Fibroblast of lung (primary cell): ENCODE results near the gene UNC13B.

ENCODE experiments used
- EZH2 ChIP-seq: IDR thresholded peaks from 2 replicates; pipeline ENCODE4 v1.5.1; 2012; ENCODE audit warnings: low read length, control low read depth, mild to moderate bottlenecking; ENCODE audit errors: missing control alignments
- TF ChIP-seq, protein P1 (sequence below), 2 donors: IDR thresholded peaks in 1 of 2; conservative IDR thresholded peaks in 1 of 2; 1 replicate in 1 of 2; 2 replicates in 1 of 2; pipeline ENCODE4 v1.5.1; 2011 to 2012; ENCODE audit warnings: low read length in 2 of 2, control low read depth in 1 of 2, inconsistent platforms in 1 of 2, low read depth in 1 of 2, mild to moderate bottlenecking in 1 of 2

DNA sequence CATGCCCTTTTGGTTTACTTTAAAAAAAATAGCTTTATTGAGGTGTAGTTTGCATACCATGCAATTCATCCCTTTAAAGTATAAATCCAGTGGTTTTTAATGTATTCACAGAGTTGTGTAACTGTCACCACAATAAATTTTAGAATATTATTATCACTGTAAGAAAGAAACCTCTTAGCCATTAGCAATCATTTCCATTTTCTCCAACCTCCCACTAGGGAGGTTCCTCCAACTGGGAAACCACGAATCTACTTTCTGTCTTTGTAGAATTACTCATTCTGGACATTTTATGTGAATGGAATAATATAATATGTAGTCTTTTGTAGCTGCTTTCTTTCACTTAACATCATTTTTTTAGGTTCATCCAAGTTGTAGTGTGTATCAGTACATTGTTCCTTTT, 43.5 kb downstream of the UNC13B start:
- TF ChIP-seq, protein P1, sequence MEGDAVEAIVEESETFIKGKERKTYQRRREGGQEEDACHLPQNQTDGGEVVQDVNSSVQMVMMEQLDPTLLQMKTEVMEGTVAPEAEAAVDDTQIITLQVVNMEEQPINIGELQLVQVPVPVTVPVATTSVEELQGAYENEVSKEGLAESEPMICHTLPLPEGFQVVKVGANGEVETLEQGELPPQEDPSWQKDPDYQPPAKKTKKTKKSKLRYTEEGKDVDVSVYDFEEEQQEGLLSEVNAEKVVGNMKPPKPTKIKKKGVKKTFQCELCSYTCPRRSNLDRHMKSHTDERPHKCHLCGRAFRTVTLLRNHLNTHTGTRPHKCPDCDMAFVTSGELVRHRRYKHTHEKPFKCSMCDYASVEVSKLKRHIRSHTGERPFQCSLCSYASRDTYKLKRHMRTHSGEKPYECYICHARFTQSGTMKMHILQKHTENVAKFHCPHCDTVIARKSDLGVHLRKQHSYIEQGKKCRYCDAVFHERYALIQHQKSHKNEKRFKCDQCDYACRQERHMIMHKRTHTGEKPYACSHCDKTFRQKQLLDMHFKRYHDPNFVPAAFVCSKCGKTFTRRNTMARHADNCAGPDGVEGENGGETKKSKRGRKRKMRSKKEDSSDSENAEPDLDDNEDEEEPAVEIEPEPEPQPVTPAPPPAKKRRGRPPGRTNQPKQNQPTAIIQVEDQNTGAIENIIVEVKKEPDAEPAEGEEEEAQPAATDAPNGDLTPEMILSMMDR (conservative IDR thresholded peaks at IDR 0.05 in 1 of 2, IDR thresholded peaks at IDR 0.05 in 1 of 2; ENCODE audit: low read depth in 1 of 2, low read length in 2 of 2), result no peak
- TF ChIP-seq EZH2, result no peak
